22Rv1 (cell line): ENCODE data around the gene PRDM16.
"Not testable (repeated sequence)": the region's sequence is repeated elsewhere in the genome, so short reads cannot be mapped to it uniquely, and the experiment has no call there.

ENCODE experiments used
- CTCF ChIP-seq: fragments of 450-650 bp; IDR thresholded peaks from 2 replicates; pipeline ENCODE4 v1.5.1; 2017; ENCODE audit warnings: mild to moderate bottlenecking
- ZFX ChIP-seq: fragments of 450-650 bp; IDR thresholded peaks from 2 replicates; pipeline ENCODE4 v1.6.1; 2017; ENCODE audit warnings: antibody characterized with exemption, borderline replicate concordance

- TF ChIP-seq CTCF, ZFX: not testable (repeated sequence)
These were observed 96.2 kb downstream of the PRDM16 start for GRCh38 chr1:3165189-3165588.
